Activated T-helper 1 cell treated with anti-CD3 and anti-CD28 coated beads, Interleukin-12 subunit alpha, Interleukin-12 subunit beta, Interleukin-2, Interleukin-4 antibody, amounts not matched to agents 30 ng/mL and 10 ng/mL and 1 ng/mL, durations not matched to agents 14 hours and 24 hours and 36 hours (primary cell): Measurements from ENCODE around the gene DNAH1. TPM values are rescaled to one million over a fixed set of nuclear protein-coding genes. Genes with fewer than 3 reads are reported as not detected.

Experiments used
- DNase-seq: peaks from one replicate; pipeline ENCODE4 v3.0.0; 2021; ENCODE audit warnings: low spot score
- H3K27ac Mint-ChIP-seq: one replicate; pipeline ENCODE4 v1.8.0; 2021; ENCODE audit warnings: mild to moderate bottlenecking, mixed read lengths
- H3K27me3 Mint-ChIP-seq: one replicate; pipeline ENCODE4 v1.8.0; 2022; ENCODE audit warnings: mild to moderate bottlenecking, moderate library complexity, mixed read lengths; ENCODE audit not compliant: insufficient read depth
- H3K36me3 Mint-ChIP-seq: one replicate; pipeline ENCODE4 v1.8.0; 2021; ENCODE audit warnings: low read depth, mixed read lengths
- H3K4me1 Mint-ChIP-seq: one replicate; pipeline ENCODE4 v1.8.0; 2021; ENCODE audit warnings: low read depth, mixed read lengths
- H3K4me3 Mint-ChIP-seq: one replicate; pipeline ENCODE4 v1.8.0; 2021; ENCODE audit warnings: mild to moderate bottlenecking, moderate library complexity, mixed read lengths
- H3K9me3 Mint-ChIP-seq: one replicate; pipeline ENCODE4 v1.8.0; 2021; ENCODE audit warnings: mixed read lengths
- intact Hi-C: fragments of 100-400 bp; cut with micrococcal nuclease; formaldehyde crosslinking; loops from one replicate; pipeline ENCODE4 v1.15.1; 2024
- total RNA-seq: library from RNA; stranded (reverse); gene quantifications from 2 replicates; pipeline ENCODE4 v1.2.3, GENCODE V29; 2022

The DNAH1 gene
- total RNA-seq, 1 donor from 2014 or later: 12.1 TPM

- intact Hi-C loops: no loop called here
These were observed 90.1 kb downstream of the DNAH1 start for GRCh38 chr3:52406231-52406661.

GRCh38 chr3:52406791-52407510 lies 90.8 kb downstream of the DNAH1 start:
- H3K9me3 Mint-ChIP-seq: no peaks in the 10 kb centered on the region
- H3K27me3 Mint-ChIP-seq: no peaks in the 10 kb centered on the region
- H3K27ac Mint-ChIP-seq: no peak overlapping the region
- DNase-seq: no peak
- no peak overlapping the region for H3K4me3 Mint-ChIP-seq
- intact Hi-C loops: no loop called here
- H3K4me1 Mint-ChIP-seq: peaks cover 25% of the 10 kb centered on the region
- H3K36me3 Mint-ChIP-seq: peaks cover 42% of the 10 kb centered on the region

More at GRCh38 chr3:52406231-52406661, 90.1 kb downstream of the DNAH1 start:
- Mint-ChIP-seq H3K9me3 (no peaks in the 10 kb centered on the region), H3K4me1 (peaks cover 18% of the 10 kb centered on the region), H3K27ac (no peak overlapping the region), H3K36me3 (peaks cover 49% of the 10 kb centered on the region), H3K27me3 (no peaks in the 10 kb centered on the region), H3K4me3 (no peak overlapping the region)
- no peak for DNase-seq

- Mint-ChIP-seq H3K27me3 (no peaks in the 10 kb centered on the region), H3K27ac (no peak overlapping the region), H3K36me3 (peaks cover 37% of the 10 kb centered on the region), H3K9me3 (no peaks in the 10 kb centered on the region), H3K4me3 (peak overlapping the region; percentile 97), H3K4me1 (peaks cover 33% of the 10 kb centered on the region)
- DNase-seq: no peak
- intact Hi-C loops: no loop called here
These were observed 91.7 kb downstream of the DNAH1 start for GRCh38 chr3:52407779-52408178.

GRCh38 chr3:52408466-52408865 lies 92.3 kb downstream of the DNAH1 start:
- H3K27ac Mint-ChIP-seq: peak overlapping the region; percentile 89
- peaks cover 32% of the 10 kb centered on the region for H3K36me3 Mint-ChIP-seq
- DNase-seq: no peak
- H3K9me3 Mint-ChIP-seq: no peaks in the 10 kb centered on the region
- H3K4me1 Mint-ChIP-seq: peaks cover 39% of the 10 kb centered on the region
- peak overlapping the region; percentile 97 for H3K4me3 Mint-ChIP-seq
- H3K27me3 Mint-ChIP-seq: no peaks in the 10 kb centered on the region
- intact Hi-C loops: no loop called here

- DNase-seq: no peak
- Mint-ChIP-seq H3K27me3 (no peaks in the 10 kb centered on the region), H3K36me3 (peaks cover 9% of the 10 kb centered on the region), H3K27ac (no peak overlapping the region), H3K9me3 (no peaks in the 10 kb centered on the region), H3K4me3 (no peak overlapping the region), H3K4me1 (peaks cover 36% of the 10 kb centered on the region)
- intact Hi-C loops: no loop called here
These were observed 99.7 kb downstream of the DNAH1 start for GRCh38 chr3:52415800-52416199.

GRCh38 chr3:52420388-52420787 lies 104.3 kb downstream of the DNAH1 start:
- H3K27ac Mint-ChIP-seq: no peak overlapping the region
- peaks cover 1% of the 10 kb centered on the region for H3K27me3 Mint-ChIP-seq
- H3K4me3 Mint-ChIP-seq: no peak overlapping the region
- H3K9me3 Mint-ChIP-seq: no peaks in the 10 kb centered on the region
- intact Hi-C loops: no loop called here
- no peak for DNase-seq
- peaks cover 6% of the 10 kb centered on the region for H3K4me1 Mint-ChIP-seq
- peaks cover 6% of the 10 kb centered on the region for H3K36me3 Mint-ChIP-seq

- intact Hi-C loops: no loop called here
- peaks cover under 1% of the 10 kb centered on the region for H3K36me3 Mint-ChIP-seq
These were observed 106.5 kb downstream of the DNAH1 start for GRCh38 chr3:52422669-52423068.

GRCh38 chr3:52423173-52423572 lies 107.1 kb downstream of the DNAH1 start:
- Mint-ChIP-seq H3K4me1 (no peaks in the 10 kb centered on the region), H3K27me3 (peaks cover 11% of the 10 kb centered on the region), H3K4me3 (no peak overlapping the region), H3K9me3 (no peaks in the 10 kb centered on the region), H3K27ac (no peak overlapping the region), H3K36me3 (no peaks in the 10 kb centered on the region)
- no peak for DNase-seq
- intact Hi-C loops: no loop called here

More at GRCh38 chr3:52422669-52423068, 106.5 kb downstream of the DNAH1 start:
- no peak overlapping the region for H3K4me3 Mint-ChIP-seq
- H3K27me3 Mint-ChIP-seq: peaks cover 9% of the 10 kb centered on the region
- no peak overlapping the region for H3K27ac Mint-ChIP-seq
- H3K4me1 Mint-ChIP-seq: peaks cover 3% of the 10 kb centered on the region
- no peaks in the 10 kb centered on the region for H3K9me3 Mint-ChIP-seq
- no peak for DNase-seq

GRCh38 chr3:52428151-52429005 lies 112.3 kb downstream of the DNAH1 start:
- H3K36me3 Mint-ChIP-seq: no peaks in the 10 kb centered on the region

GRCh38 chr3:52429031-52429430 lies 112.9 kb downstream of the DNAH1 start:
- intact Hi-C loops: no loop called here
- no peak for DNase-seq
- peaks cover 14% of the 10 kb centered on the region for H3K27me3 Mint-ChIP-seq
- H3K27ac Mint-ChIP-seq: no peak overlapping the region
- H3K9me3 Mint-ChIP-seq: no peaks in the 10 kb centered on the region
- no peak overlapping the region for H3K4me3 Mint-ChIP-seq
- H3K4me1 Mint-ChIP-seq: no peaks in the 10 kb centered on the region
- H3K36me3 Mint-ChIP-seq: no peaks in the 10 kb centered on the region

More at GRCh38 chr3:52428151-52429005, 112.3 kb downstream of the DNAH1 start:
- H3K9me3 Mint-ChIP-seq: no peaks in the 10 kb centered on the region
- intact Hi-C loops: loop anchor here (1.0 kb wide), 1 partner anchor 19 kb away; no protein-coding TSS in a partner anchor
- no peaks in the 10 kb centered on the region for H3K4me1 Mint-ChIP-seq
- no peak for DNase-seq
- H3K4me3 Mint-ChIP-seq: no peak overlapping the region
- no peak overlapping the region for H3K27ac Mint-ChIP-seq
- H3K27me3 Mint-ChIP-seq: peaks cover 12% of the 10 kb centered on the region

GRCh38 chr3:52429779-52430415 lies 113.8 kb downstream of the DNAH1 start:
- Mint-ChIP-seq H3K4me1 (no peaks in the 10 kb centered on the region), H3K36me3 (no peaks in the 10 kb centered on the region), H3K27ac (no peak overlapping the region), H3K27me3 (peaks cover 14% of the 10 kb centered on the region), H3K4me3 (no peak overlapping the region), H3K9me3 (no peaks in the 10 kb centered on the region)
- intact Hi-C loops: no loop called here
- DNase-seq: no peak

GRCh38 chr3:52430416-52430810 lies 114.3 kb downstream of the DNAH1 start:
- Mint-ChIP-seq H3K27ac (no peak overlapping the region), H3K4me3 (no peak overlapping the region), H3K36me3 (no peaks in the 10 kb centered on the region), H3K27me3 (peaks cover 14% of the 10 kb centered on the region), H3K9me3 (no peaks in the 10 kb centered on the region), H3K4me1 (no peaks in the 10 kb centered on the region)
- intact Hi-C loops: no loop called here
- no peak for DNase-seq
